B cell (primary cell): ENCODE results near the gene ELAPOR1.

Source experiments
- EZH2 ChIP-seq: IDR thresholded peaks from 2 replicates; pipeline ENCODE4 v1.6.1; 2012; ENCODE audit warnings: borderline replicate concordance, low read depth, mild to moderate bottlenecking, moderate library complexity, low read length; ENCODE audit not compliant: insufficient read depth, poor library complexity, severe bottlenecking
- TF ChIP-seq, protein P1 (sequence below): fragments of 200-600 bp; IDR thresholded peaks from one replicate; pipeline ENCODE4 v1.8.0; 2022; ENCODE audit warnings: antibody characterized with exemption, mild to moderate bottlenecking

- TF ChIP-seq, protein P1, sequence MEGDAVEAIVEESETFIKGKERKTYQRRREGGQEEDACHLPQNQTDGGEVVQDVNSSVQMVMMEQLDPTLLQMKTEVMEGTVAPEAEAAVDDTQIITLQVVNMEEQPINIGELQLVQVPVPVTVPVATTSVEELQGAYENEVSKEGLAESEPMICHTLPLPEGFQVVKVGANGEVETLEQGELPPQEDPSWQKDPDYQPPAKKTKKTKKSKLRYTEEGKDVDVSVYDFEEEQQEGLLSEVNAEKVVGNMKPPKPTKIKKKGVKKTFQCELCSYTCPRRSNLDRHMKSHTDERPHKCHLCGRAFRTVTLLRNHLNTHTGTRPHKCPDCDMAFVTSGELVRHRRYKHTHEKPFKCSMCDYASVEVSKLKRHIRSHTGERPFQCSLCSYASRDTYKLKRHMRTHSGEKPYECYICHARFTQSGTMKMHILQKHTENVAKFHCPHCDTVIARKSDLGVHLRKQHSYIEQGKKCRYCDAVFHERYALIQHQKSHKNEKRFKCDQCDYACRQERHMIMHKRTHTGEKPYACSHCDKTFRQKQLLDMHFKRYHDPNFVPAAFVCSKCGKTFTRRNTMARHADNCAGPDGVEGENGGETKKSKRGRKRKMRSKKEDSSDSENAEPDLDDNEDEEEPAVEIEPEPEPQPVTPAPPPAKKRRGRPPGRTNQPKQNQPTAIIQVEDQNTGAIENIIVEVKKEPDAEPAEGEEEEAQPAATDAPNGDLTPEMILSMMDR: no peak
- no peak for TF ChIP-seq EZH2
Observed at GRCh38 chr1:109105881-109106280, 8.0 kb upstream of the ELAPOR1 start.
